ENCODE data around the gene OSBPL5.

OSBPL5 gene

GRCh38 chr11:3133261-3134217 is 31.6 kb downstream of the OSBPL5 start:
- DNase-seq, result no peak

GRCh38 chr11:3132831-3133260 is 32.3 kb downstream of the OSBPL5 start:
- DNase-seq, result no peak

DNA sequence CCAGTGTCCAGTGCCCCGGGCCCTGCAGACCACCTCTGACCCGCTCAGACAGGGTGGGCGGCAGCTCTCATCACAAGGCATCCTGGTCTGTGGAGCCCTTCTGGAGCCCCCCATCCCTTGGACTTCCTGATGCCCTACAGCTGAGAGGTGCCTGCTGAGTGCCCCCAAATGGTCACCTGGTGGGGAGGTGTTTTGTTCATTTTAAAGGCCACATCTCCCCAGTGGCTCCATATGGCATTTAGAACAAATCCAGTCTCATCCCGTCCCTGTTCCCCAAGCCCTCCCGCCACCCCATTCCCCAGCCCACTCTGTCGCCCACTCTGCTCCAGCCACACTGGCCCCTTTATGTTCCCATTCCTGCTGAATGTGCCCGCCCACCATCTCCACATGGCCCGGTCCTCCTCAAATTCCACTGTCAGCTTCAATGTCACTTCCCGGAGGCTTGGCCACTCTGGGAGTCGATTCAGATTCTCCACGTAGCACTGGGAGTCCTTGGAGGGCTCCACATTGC is 32.8 kb downstream of the OSBPL5 start:
- DNase-seq, result no peak

DNA sequence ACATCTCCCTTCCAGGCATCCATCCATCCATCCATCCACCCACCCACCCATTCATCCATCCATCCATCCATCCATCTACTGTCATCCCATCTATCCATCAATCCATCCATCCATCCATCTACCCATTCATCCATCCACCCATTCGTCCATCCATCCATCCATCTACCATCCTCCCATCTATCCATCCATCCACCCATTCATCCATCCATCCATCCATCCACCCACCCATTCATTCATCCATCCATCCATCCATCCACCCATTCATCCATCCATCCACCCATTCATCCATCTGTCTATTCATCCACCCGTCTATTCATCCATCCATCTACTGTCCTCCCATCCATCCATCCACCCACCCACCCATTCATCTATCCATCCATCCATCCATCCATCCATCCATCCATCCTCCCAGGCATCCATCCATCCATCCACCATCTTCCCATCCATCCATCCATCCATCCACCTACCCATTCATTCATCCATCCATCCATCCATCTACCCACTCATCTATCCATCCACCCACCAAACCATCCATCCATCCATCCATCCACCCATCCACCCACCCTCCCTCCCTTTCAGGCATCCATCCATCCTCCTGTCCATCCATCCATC is 33.7 kb downstream of the OSBPL5 start:
- DNase-seq, result no peak

DNA sequence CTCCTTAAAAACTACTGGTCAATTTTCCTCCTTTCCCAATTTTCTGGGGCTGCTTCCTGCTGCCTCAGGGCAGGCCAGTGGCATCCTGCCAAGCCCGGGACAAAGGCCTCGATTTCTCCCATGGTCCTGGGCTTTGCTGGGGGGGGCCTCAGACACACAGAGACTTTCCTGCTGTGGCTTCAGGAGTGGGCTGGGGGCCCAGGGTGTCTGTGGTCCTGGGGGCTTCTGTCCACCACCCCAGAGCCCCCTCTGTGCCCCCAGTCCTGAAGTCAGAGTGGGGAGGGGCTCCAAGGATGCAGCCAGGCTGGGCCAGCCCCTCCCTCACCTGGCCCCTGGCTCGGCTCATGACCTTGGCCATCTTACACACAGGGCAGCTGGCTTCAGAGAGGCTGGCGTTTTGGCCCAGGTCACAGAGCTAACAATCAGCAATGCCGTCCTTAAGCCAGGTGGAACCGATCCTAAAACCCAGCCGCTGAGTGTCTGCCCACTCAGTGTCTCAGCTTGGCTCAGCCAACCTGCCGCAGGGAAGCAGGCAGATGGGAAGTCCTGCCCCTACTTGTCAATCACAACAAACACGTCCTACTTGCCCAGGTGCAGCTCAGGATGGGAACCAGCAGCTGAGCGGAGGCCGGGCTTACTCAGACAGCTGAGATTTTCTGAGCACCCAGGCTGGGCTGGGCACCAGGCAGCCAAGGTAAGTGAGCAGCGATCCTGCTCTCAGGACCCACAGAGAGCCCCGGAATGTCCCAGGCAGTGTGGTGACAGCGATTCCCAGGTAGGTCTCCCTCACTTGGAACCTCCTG is 34.6 kb downstream of the OSBPL5 start:
- DNase-seq, result no peak

DNA sequence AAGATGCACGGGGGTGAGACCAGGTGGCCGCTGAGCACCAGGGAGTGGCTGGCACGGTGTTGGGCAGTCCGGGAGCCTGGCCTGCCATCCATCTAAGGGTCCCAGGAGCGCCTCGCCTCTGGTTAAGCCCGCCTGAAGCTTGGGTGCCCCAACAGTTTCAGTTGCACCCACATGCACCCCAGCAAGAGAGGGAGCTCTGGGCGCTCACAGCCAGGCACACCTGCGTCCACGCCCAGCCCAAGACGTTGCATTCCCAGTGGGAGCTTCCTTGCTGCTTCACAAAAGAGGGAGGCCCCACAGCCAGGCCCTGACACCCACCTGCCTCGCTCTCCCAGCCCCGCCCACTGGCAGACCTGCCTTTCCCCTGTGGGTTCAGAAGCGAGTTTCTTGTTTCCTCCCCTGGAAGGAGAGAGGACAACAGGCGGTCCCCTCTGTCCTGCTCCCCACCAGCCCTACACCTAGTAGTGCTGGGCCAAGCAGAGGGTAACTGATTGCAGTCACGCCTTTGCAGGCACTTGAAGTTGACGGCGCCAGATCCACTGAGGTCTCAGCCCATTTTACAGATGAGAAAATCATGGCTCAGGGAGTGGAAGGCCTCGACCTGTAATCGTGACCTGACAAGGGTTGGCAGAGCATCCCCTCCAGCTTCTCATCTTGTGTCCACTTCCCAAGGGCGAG is 35.4 kb downstream of the OSBPL5 start:
- no peak for DNase-seq

DNA sequence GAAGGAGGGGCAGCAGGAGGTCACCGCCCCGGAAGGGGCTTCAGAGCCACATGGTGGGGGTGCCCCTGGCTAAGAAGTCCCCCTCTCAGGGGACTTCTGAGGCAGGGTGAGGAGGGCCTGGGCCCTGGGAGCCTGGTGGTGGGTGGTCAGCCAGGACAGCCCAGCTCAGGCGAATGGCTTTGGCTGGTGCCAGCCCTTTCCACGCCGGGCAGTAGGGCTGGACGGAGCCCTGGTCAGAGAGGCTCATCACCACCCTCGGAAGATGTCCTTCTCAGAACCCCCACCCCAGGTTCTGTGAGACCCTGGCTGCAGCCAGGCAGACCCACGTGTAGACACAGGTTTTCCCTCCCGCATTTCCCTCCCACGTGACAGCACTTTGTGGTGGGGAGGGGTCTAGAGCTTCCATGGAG is 35.9 kb downstream of the OSBPL5 start:
- no peak for DNase-seq

GRCh38 chr11:3128356-3129180 is 36.5 kb downstream of the OSBPL5 start:
- no peak for DNase-seq

GRCh38 chr11:3127706-3128355 is 37.3 kb downstream of the OSBPL5 start:
- DNase-seq, result no peak

DNA sequence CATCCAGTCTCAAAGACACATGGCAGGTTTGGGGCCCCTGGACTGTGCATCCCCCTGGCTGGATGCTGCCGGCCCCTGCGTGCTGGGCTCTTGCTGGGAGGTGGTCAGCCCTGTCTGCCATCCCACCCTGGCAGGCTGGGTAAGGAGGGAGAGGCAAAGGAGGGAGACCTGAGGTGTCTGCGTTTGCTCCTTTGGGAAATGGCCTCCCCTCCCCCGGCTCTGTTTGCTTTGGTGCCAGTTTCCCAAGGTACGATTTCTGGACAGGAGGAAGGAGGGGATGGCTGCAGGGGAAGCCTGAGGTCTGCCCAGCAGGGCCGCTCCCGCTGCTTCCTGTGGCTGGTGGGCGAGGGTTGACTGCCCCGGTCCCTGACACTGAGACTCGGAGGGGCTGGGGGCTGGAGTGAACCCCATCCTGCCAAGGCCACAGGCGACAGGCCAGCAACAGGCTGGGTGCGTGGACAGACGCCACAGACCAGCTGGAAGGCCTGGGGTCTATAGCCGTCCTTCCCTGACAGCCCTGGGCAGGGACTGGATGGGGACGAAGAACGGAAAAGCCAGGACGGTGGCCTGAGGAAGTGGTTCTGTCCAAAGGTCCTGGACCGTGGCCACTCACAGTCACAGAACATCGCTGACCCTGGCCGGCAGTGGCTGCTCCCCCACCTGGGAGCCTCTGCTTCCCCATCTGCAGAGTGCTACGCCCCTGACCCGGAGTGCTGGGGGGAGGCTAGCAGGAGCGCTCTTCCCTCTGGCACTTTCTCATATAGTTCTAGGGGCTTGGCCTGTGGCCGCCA is 38.0 kb downstream of the OSBPL5 start:
- no peak for DNase-seq

DNA sequence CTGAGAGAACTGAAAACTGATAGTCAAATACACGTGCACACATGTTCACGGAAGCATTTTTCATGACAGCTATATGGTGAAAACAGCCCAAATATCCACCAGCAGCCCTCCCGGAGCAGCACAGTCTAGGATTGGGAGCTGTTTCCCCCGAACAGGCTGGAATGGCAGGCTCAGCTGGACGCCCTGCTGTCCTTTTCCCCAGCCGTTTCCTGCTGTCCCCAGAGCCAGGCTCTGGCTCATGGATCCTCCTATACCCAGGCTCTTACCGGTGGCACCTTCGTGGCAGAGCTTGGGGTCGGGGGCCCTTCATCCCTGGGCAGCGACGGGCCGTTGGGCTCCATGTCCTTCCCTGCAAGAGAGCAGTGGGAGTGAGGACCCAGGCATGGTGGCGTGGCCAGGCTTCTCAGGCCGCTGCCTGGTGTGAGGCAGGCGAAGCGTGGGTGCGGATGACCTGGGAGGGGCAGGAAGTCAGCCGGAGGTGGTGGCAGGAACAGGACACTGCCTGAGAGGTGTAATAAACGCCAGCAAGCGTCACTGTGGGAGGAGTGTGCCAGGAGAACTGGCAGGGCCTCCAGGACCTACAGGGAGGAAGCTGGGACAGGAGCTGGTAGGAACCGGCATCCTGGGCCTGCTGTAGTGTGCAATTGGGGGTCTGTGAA is 38.8 kb downstream of the OSBPL5 start:
- no peak for DNase-seq

GRCh38 chr11:3124821-3125220 is 40.3 kb downstream of the OSBPL5 start:
- no peak for DNase-seq

DNA sequence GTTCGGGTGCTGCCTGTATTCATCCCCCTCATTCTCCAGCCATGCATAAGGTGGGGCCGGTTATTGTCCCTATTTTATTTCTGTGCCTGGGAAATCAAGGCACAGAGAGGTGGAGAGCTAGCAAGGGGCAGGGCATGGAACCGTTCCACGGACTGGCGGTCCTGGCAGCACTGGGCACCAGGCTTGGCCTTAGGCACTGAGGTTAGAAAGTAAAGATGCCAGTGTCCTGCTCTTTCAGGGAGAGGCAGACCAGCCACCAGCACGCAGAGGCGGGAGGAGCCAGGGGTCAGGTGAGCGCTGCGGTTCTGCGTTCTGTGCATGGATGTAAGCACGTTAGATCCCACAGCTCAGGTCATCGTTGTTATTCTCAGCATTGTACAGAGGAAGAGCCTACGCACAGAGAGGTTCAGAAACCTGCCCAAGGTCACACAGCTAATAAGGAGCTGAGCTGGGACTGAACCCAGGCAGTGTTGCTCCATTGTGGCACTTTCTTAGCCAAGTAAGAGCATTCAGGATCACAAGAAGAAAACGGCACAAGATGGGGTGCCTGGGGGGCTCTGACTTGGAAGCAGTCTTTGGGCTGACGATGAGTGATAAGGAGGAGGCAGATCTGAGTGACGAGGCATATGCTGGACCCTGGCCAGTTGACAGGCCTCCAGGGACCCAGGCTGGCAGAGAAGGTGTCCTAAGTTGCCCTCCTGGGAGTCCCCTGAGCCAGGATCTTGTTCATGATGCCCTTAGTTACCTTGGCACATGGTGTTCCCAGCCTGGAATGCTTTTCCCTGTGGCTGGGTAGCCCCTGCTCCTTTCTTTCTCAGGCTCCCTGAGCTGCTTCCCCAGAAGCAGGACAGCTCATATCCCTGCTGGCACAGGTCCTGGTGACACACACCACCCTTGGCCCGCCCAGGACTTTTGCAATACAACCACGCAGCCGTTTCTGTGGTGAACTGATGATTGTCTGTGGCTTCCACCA is 41.1 kb downstream of the OSBPL5 start:
- DNase-seq, result peak; percentile 89

GRCh38 chr11:3123305-3123704 is 41.8 kb downstream of the OSBPL5 start:
- DNase-seq, result peak; percentile 41

DNA sequence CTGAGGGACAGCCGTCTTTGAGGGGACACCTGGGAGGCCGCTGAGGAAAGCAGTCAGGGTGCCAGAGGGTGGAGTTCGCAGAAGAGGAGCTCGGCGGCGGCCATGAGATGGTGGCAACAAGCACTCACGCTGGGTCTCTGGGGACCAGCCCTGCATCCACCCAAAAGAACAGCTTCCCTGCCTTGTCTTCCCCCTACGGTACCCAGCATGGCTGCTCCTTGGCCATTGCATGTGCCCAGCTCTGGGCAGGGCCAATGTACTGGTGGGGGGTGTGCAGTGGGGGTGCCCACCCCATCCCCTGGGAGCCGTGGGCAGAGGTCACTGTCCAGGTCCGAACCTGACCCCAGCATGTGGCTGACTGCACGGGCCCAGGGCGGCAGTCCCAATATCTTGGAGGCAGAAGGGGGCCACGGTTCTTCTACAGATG is 42.3 kb downstream of the OSBPL5 start:
- DNase-seq, result no peak

DNA sequence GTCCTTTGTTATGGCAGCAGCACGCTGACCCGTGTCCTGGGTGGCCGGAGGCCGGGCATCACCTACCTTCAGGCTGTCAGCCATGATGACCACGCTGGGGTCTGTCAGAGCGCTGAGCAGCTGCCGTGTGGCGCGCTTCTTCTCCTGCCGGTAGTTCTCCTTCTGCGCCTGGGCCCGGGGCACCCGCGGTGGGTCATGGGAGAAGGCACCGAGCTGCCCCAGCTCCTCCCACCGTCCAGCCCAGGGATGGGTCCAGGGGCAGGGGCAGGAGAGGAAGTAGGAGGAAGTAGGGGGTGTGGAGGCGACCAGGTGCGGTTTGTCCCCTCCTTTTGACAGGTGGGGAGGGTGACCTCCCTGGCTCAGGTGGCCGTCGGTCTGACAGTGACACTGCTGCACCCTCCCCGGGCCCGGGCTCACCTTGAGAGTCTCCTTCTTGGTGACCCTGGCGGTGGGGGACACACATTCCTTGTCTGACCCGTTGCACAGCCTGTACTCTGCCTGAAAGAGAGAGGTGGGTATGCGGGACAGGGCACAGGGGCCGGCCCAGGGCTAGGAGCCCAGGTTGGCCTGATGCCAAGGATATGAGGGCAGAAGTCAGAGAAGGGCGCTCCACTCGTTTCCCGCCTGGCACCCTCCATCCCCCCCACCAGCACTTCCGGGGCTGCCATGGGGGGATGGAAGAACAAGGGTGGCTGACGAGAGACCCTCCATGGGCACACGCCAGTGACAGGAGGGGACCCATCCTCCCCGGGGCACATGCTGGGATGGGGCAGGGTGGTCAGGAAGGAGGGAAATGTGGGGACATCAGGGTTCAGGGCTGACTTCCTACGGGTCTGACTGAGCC is 43.0 kb downstream of the OSBPL5 start:
- DNase-seq, result no peak

DNA sequence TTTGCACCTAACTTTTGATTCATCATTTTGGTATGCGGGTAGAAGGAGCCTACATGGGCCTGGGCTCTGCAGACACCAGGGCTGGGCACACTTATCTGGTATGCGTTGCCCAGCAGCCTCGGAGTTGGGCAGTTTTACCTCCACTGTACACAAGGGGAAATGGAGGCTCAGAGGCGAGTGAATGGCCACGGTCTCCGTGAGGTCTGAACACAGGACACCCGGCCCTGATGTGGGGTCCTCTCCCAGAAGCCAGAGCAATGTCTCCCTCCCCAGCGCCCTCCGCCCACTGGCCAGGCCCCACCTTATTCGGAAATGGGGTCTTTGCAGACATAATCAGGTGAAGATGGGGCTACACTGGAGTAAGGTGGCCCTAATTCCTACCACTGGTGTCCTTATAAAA is 43.7 kb downstream of the OSBPL5 start:
- DNase-seq, result no peak

Measured in hematopoietic multipotent progenitor cell treated with erythropoietin and hydrocortisone succinate and interleukin-3 and kit ligand, for 4 days (in vitro differentiated cells).